SJSA1 (cell line): ENCODE results near the gene TSFM. TPM values are rescaled to one million over a fixed set of nuclear protein-coding genes. Genes with fewer than 3 reads are reported as not detected.
A peak's percentile ranks its signal among the peaks of the same experiment; 100 is the strongest.
"Not testable (repeated sequence)": the region's sequence is repeated elsewhere in the genome, so short reads cannot be mapped to it uniquely, and the experiment has no call there.

ENCODE experiments used
- DNase-seq, 2 experiments: peaks; one replicate each; pipeline ENCODE4 v3.0.0-alpha.2; 2015 to 2020; ENCODE audit warnings: low spot score in 2 of 2, low read depth in 1 of 2
- H3K27ac ChIP-seq: fragments of 250-450 bp; sonication (Bioruptor Pico); 2 replicates; pipeline ENCODE4 v1.5.1; 2020; ENCODE audit warnings: mild to moderate bottlenecking, moderate library complexity
- H3K27me3 ChIP-seq: fragments of 250-450 bp; sonication (Bioruptor Pico); replicated peaks from 2 replicates; pipeline ENCODE4 v1.5.1; 2020; ENCODE audit warnings: mild to moderate bottlenecking, moderate library complexity
- H3K36me3 ChIP-seq: fragments of 250-450 bp; sonication (Bioruptor Pico); 2 replicates; pipeline ENCODE4 v1.5.1; 2020; ENCODE audit warnings: mild to moderate bottlenecking
- H3K4me1 ChIP-seq: fragments of 250-450 bp; sonication (Bioruptor Pico); replicated peaks from 2 replicates; pipeline ENCODE4 v1.6.1; 2021; ENCODE audit warnings: mild to moderate bottlenecking
- H3K4me3 ChIP-seq: fragments of 250-450 bp; sonication (Bioruptor Pico); 2 replicates; pipeline ENCODE4 v1.5.1; 2020; ENCODE audit warnings: mild to moderate bottlenecking
- H3K9me3 ChIP-seq: fragments of 250-450 bp; sonication (Bioruptor Pico); replicated peaks from 2 replicates; pipeline ENCODE4 v1.5.1; 2020; ENCODE audit warnings: mild to moderate bottlenecking
- total RNA-seq: library from RNA; depleted of rRNA; stranded (reverse); fragments of >200 nt; shearing (Covaris generic); gene quantifications from 2 replicates; pipeline ENCODE4 v1.2.3, GENCODE V29; 2014

Gene TSFM
- total RNA-seq, 1 experiment from 2014 or later, result 591 TPM

- H3K27me3 ChIP-seq, result no peaks in the 10 kb centered on the region
- H3K4me1 ChIP-seq, result peaks cover 25% of the 10 kb centered on the region
- peak within 1 kb of the TSS; percentile 83 for H3K27ac ChIP-seq
- H3K36me3 ChIP-seq, result peaks cover 74% of the 10 kb centered on the region
- no peaks in the 10 kb centered on the region for H3K9me3 ChIP-seq
- H3K4me3 ChIP-seq, result peak within 1 kb of the TSS; percentile 57
- no peak for DNase-seq
These were observed 9.9 kb upstream of the TSFM start, which contains the start of gene EEF1AKMT3 for GRCh38 chr12:57772429-57773322. Gene EEF1AKMT3, plus strand, starts transcription at chr12:57772614. Its CDS starts 111 bp downstream, at chr12:57772725.

- Histone ChIP-seq H3K4me1 (peaks cover 25% of the 10 kb centered on the region), H3K36me3 (peaks cover 60% of the 10 kb centered on the region)
- not testable (repeated sequence) for H3K9me3 ChIP-seq, H3K27me3 ChIP-seq, DNase-seq, H3K4me3 ChIP-seq, H3K27ac ChIP-seq
These were observed 8.0 kb upstream of the TSFM start for GRCh38 chr12:57774634-57775033.

GRCh38 chr12:57775044-57775443, 7.5 kb upstream of the TSFM start:
- H3K27me3 ChIP-seq, result no peaks in the 10 kb centered on the region
- peak; percentile 65 to 80 for DNase-seq
- H3K9me3 ChIP-seq, result no peaks in the 10 kb centered on the region
- H3K4me3 ChIP-seq, result no peak overlapping the region
- peaks cover 25% of the 10 kb centered on the region for H3K4me1 ChIP-seq
- peaks cover 60% of the 10 kb centered on the region for H3K36me3 ChIP-seq
- H3K27ac ChIP-seq, result no peak overlapping the region

GRCh38 chr12:57775563-57776246, 6.9 kb upstream of the TSFM start:
- Histone ChIP-seq H3K27ac (no peak overlapping the region), H3K36me3 (peaks cover 60% of the 10 kb centered on the region), H3K27me3 (no peaks in the 10 kb centered on the region), H3K9me3 (no peaks in the 10 kb centered on the region), H3K4me1 (peaks cover 24% of the 10 kb centered on the region), H3K4me3 (no peak overlapping the region)
- peak; percentile 71 to 79 for DNase-seq

GRCh38 chr12:57776247-57776587, 6.4 kb upstream of the TSFM start:
- H3K27ac ChIP-seq, result no peak overlapping the region
- peak; percentile 71 to 79 for DNase-seq
- no peak overlapping the region for H3K4me3 ChIP-seq
- H3K36me3 ChIP-seq, result peaks cover 57% of the 10 kb centered on the region
- H3K27me3 ChIP-seq, result no peaks in the 10 kb centered on the region
- no peaks in the 10 kb centered on the region for H3K9me3 ChIP-seq
- H3K4me1 ChIP-seq, result peaks cover 19% of the 10 kb centered on the region

GRCh38 chr12:57777367-57777766, 5.2 kb upstream of the TSFM start:
- Histone ChIP-seq H3K4me3 (no peak overlapping the region), H3K4me1 (peaks cover 17% of the 10 kb centered on the region), H3K27ac (no peak overlapping the region), H3K36me3 (peaks cover 67% of the 10 kb centered on the region), H3K27me3 (no peaks in the 10 kb centered on the region), H3K9me3 (no peaks in the 10 kb centered on the region)
- peak; percentile 64 to 82 for DNase-seq

- Histone ChIP-seq H3K36me3 (peaks cover 66% of the 10 kb centered on the region), H3K4me3 (no peak overlapping the region)
These were observed 4.7 kb upstream of the TSFM start for GRCh38 chr12:57777911-57778310.

GRCh38 chr12:57779736-57780135, 2.9 kb upstream of the TSFM start:
- no peaks in the 10 kb centered on the region for H3K27me3 ChIP-seq
- no peak overlapping the region for H3K4me3 ChIP-seq
- peaks cover 67% of the 10 kb centered on the region for H3K36me3 ChIP-seq
- peak; percentile 68 to 83 for DNase-seq
- peaks cover 16% of the 10 kb centered on the region for H3K4me1 ChIP-seq
- no peak overlapping the region for H3K27ac ChIP-seq
- H3K9me3 ChIP-seq, result no peaks in the 10 kb centered on the region

More at GRCh38 chr12:57777911-57778310, 4.7 kb upstream of the TSFM start:
- Histone ChIP-seq H3K9me3 (no peaks in the 10 kb centered on the region), H3K27me3 (no peaks in the 10 kb centered on the region), H3K27ac (no peak overlapping the region), H3K4me1 (peaks cover 14% of the 10 kb centered on the region)
- peak in 1 of 2 experiments; percentile 64 for DNase-seq

GRCh38 chr12:57780284-57780897, 2.2 kb upstream of the TSFM start:
- Histone ChIP-seq H3K4me3 (no peak overlapping the region), H3K27ac (no peak overlapping the region), H3K27me3 (no peaks in the 10 kb centered on the region), H3K4me1 (peaks cover 16% of the 10 kb centered on the region), H3K36me3 (peaks cover 71% of the 10 kb centered on the region), H3K9me3 (no peaks in the 10 kb centered on the region)
- DNase-seq, result peak; percentile 71 to 83

GRCh38 chr12:57781244-57781643, 1.3 kb upstream of the TSFM start:
- peaks cover 71% of the 10 kb centered on the region for H3K36me3 ChIP-seq
- H3K27ac ChIP-seq, result no peak overlapping the region
- no peaks in the 10 kb centered on the region for H3K9me3 ChIP-seq
- peak in 1 of 2 experiments; percentile 65 for DNase-seq
- peaks cover 16% of the 10 kb centered on the region for H3K4me1 ChIP-seq
- no peak overlapping the region for H3K4me3 ChIP-seq
- no peaks in the 10 kb centered on the region for H3K27me3 ChIP-seq

- H3K4me1 ChIP-seq, result peaks cover 16% of the 10 kb centered on the region
- H3K27me3 ChIP-seq, result no peaks in the 10 kb centered on the region
These were observed 786 bp upstream of the TSFM start for GRCh38 chr12:57781801-57782200.

GRCh38 chr12:57782243-57782607, 362 bp upstream of the TSFM start:
- Histone ChIP-seq H3K4me3 (peak overlapping the region; percentile 65), H3K27me3 (no peaks in the 10 kb centered on the region), H3K9me3 (no peaks in the 10 kb centered on the region), H3K36me3 (peaks cover 73% of the 10 kb centered on the region), H3K27ac (no peak overlapping the region), H3K4me1 (peaks cover 16% of the 10 kb centered on the region)
- DNase-seq, result peak in 1 of 2 experiments; percentile 82

More at GRCh38 chr12:57781801-57782200, 786 bp upstream of the TSFM start:
- Histone ChIP-seq H3K9me3 (no peaks in the 10 kb centered on the region), H3K36me3 (peaks cover 73% of the 10 kb centered on the region), H3K27ac (no peak overlapping the region), H3K4me3 (no peak overlapping the region)
- DNase-seq, result peak in 1 of 2 experiments; percentile 74

GRCh38 chr12:57783466-57783801, 847 bp downstream of the TSFM start:
- no peak overlapping the region for H3K27ac ChIP-seq
- peaks cover 81% of the 10 kb centered on the region for H3K36me3 ChIP-seq
- no peaks in the 10 kb centered on the region for H3K27me3 ChIP-seq
- H3K9me3 ChIP-seq, result no peaks in the 10 kb centered on the region
- DNase-seq, result peak; percentile 74 to 83
- H3K4me1 ChIP-seq, result peaks cover 16% of the 10 kb centered on the region
- H3K4me3 ChIP-seq, result peak overlapping the region; percentile 65

GRCh38 chr12:57783861-57784260, 1.3 kb downstream of the TSFM start:
- Histone ChIP-seq H3K4me1 (peaks cover 16% of the 10 kb centered on the region), H3K4me3 (peak overlapping the region; percentile 0; the same call in 1 of the 2 replicates), H3K36me3 (peaks cover 85% of the 10 kb centered on the region), H3K9me3 (no peaks in the 10 kb centered on the region), H3K27ac (no peak overlapping the region), H3K27me3 (no peaks in the 10 kb centered on the region)
- peak; percentile 64 to 81 for DNase-seq
